Stimulated activated CD8-positive, alpha-beta memory T cell treated with anti-CD3 and anti-CD28 coated beads, Interleukin-4, amount 100 ng/mL, for 48 hours (primary cell): ENCODE measurements around the gene FAM107A.

Experiments
- DNase-seq: peaks from one replicate; pipeline ENCODE4 v3.0.0-alpha.2; 2020

Gene FAM107A

GRCh38 chr3:58591517-58592510 lies 14.6 kb upstream of the FAM107A start:
- DNase-seq: no peak

GRCh38 chr3:58588030-58588614 lies 10.9 kb upstream of the FAM107A start:
- peak; percentile 35 for DNase-seq

GRCh38 chr3:58586776-58587192 lies 9.6 kb upstream of the FAM107A start:
- DNase-seq: no peak

GRCh38 chr3:58585994-58586393 lies 8.8 kb upstream of the FAM107A start:
- no peak for DNase-seq

- DNase-seq: peak; percentile 72
Observed at GRCh38 chr3:58585005-58585786, 8.0 kb upstream of the FAM107A start.

GRCh38 chr3:58584690-58585004 lies 7.5 kb upstream of the FAM107A start:
- DNase-seq: no peak

- DNase-seq: no peak
Observed at GRCh38 chr3:58581328-58582091, 4.3 kb upstream of the FAM107A start.

- DNase-seq: no peak
Observed at GRCh38 chr3:58580826-58581327, 3.7 kb upstream of the FAM107A start.

- DNase-seq: no peak
Observed at GRCh38 chr3:58578873-58579272, 1.7 kb upstream of the FAM107A start.

GRCh38 chr3:58576716-58577115 lies 475 bp downstream of the FAM107A start:
- DNase-seq: no peak

GRCh38 chr3:58575971-58576652 lies 1.1 kb downstream of the FAM107A start:
- no peak for DNase-seq

- DNase-seq: no peak
Observed at GRCh38 chr3:58574682-58575081, 2.5 kb downstream of the FAM107A start.

GRCh38 chr3:58574106-58574505 lies 3.1 kb downstream of the FAM107A start:
- no peak for DNase-seq

- DNase-seq: no peak
Observed at GRCh38 chr3:58573640-58574039, 3.6 kb downstream of the FAM107A start.

GRCh38 chr3:58572634-58573230 lies 4.5 kb downstream of the FAM107A start:
- no peak for DNase-seq

- no peak for DNase-seq
Observed at GRCh38 chr3:58572013-58572633, 5.1 kb downstream of the FAM107A start.

- DNase-seq: no peak
Observed at GRCh38 chr3:58570851-58571250, 6.3 kb downstream of the FAM107A start.

GRCh38 chr3:58569287-58570001 lies 7.7 kb downstream of the FAM107A start:
- no peak for DNase-seq

- DNase-seq: peak; percentile 93
Observed at GRCh38 chr3:58568572-58569286, 8.5 kb downstream of the FAM107A start.

GRCh38 chr3:58567251-58567515 lies 10.0 kb downstream of the FAM107A start:
- no peak for DNase-seq
